Measurements from ENCODE around the gene ARHGEF4. TPM values are rescaled to one million over a fixed set of nuclear protein-coding genes. Genes with fewer than 3 reads are reported as not detected.

The ARHGEF4 gene
- total and polyA plus RNA-seq, 2 donors from 2014 or later: 0.90 to 0.94 TPM

DNA sequence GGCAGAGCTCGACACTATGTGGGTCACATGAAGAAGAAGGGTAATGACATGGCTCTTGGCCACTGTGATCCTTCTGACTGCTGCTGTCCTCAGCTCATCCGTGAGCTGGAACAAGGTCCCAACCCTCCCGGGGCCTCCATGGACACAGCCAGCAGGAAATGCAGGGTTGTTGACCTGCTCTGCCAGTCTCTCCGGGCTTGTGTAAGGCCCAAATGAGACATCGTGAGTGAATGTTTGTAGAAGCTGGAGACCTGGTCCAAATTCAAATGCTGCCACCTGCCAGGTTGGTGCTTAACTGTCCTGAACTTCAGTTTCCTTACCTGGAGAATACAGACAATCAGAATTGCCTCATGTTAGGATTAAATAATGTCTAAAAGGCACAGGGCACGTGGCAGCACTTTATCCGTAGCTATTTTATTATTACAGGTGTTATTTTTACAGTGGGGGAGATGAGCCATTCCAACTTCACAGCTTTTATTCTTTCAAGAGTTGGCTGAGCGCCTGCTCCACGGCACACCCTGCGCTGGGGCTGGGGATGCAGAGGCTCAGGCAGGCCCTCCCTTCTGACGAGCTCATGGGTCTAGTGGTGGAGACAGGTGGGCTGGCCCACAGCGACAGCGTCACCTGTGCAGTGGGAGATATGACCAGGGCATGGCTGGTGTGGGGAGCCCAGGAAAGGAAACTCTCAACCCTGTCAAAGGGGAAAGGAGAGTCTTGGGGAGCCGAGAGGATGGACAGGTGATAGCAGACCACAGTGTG lies 15.1 kb downstream of the ARHGEF4 start:
- no peak overlapping the region for H3K27ac ChIP-seq (ENCODE audit: low read depth in 2 of 2, low read length in 2 of 2)
- intact Hi-C loops (cut with DNase I): no loop called here
- no peak overlapping the region for H3K9ac ChIP-seq (ENCODE audit: low read length in 3 of 3)
- no peaks in the 10 kb centered on the region for H3K9me3 ChIP-seq (ENCODE audit: control insufficient read depth in 2 of 3, insufficient read depth in 1 of 3, low read length in 3 of 3)
- FAIRE-seq (no peak), DNase-seq (no peak)
- no peaks in the 10 kb centered on the region for H3K4me1 ChIP-seq (ENCODE audit: control insufficient read depth in 2 of 3, insufficient read depth in 2 of 3, low read depth in 1 of 3, low read length in 3 of 3)
- H3K36me3 ChIP-seq (ENCODE audit: control insufficient read depth in 2 of 3, insufficient read depth in 3 of 3, low read length in 3 of 3): no peaks in the 10 kb centered on the region
- no peak overlapping the region for H3K4me3 ChIP-seq (ENCODE audit: low read length in 3 of 3)
- H3K27me3 ChIP-seq (ENCODE audit: control insufficient read depth, insufficient read depth, low read length): no peaks in the 10 kb centered on the region
- TF ChIP-seq, protein P1, sequence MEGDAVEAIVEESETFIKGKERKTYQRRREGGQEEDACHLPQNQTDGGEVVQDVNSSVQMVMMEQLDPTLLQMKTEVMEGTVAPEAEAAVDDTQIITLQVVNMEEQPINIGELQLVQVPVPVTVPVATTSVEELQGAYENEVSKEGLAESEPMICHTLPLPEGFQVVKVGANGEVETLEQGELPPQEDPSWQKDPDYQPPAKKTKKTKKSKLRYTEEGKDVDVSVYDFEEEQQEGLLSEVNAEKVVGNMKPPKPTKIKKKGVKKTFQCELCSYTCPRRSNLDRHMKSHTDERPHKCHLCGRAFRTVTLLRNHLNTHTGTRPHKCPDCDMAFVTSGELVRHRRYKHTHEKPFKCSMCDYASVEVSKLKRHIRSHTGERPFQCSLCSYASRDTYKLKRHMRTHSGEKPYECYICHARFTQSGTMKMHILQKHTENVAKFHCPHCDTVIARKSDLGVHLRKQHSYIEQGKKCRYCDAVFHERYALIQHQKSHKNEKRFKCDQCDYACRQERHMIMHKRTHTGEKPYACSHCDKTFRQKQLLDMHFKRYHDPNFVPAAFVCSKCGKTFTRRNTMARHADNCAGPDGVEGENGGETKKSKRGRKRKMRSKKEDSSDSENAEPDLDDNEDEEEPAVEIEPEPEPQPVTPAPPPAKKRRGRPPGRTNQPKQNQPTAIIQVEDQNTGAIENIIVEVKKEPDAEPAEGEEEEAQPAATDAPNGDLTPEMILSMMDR (IDR thresholded peaks at IDR 0.05; ENCODE audit: borderline replicate concordance, extremely low read depth, insufficient read depth): no peak

DNA sequence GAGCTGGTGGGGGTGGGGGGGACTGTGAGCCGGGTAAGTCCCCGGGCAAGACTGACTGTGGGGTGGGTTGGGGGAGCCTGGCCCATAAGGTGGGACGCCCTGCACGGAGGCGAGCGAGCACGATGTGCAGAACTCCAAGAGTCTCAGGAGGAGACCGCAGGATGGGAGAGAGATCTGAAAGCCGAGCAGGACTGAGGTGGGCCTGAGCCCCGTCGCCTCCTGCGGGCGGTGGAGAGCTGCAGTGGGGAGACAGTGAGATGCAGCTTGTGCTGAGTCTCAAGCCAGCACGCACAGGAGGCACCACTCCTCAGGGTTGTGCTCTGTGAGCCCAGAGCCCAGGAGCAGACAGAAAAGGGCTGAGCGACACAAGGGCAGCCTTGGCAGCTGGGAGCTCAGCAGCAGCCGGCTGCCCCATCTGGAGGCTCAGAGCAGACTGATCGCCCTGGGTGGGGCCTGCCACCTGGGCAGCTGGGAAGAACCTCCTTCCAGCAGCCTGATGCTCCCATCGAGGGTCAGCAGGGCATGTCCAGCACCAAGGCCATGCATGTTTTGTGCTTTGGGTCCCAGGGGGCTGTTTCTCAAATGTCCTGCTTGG lies 15.9 kb downstream of the ARHGEF4 start:
- no peak overlapping the region for H3K4me3 ChIP-seq (ENCODE audit: low read length in 3 of 3)
- TF ChIP-seq, protein P1 (IDR thresholded peaks at IDR 0.05; ENCODE audit: borderline replicate concordance, extremely low read depth, insufficient read depth): no peak
- H3K36me3 ChIP-seq (ENCODE audit: control insufficient read depth in 2 of 3, insufficient read depth in 3 of 3, low read length in 3 of 3): no peaks in the 10 kb centered on the region
- no peak overlapping the region for H3K27ac ChIP-seq (ENCODE audit: low read depth in 2 of 2, low read length in 2 of 2)
- no peak for DNase-seq
- no peak overlapping the region for H3K9ac ChIP-seq (ENCODE audit: low read length in 3 of 3)
- no peaks in the 10 kb centered on the region for H3K9me3 ChIP-seq (ENCODE audit: control insufficient read depth in 2 of 3, insufficient read depth in 1 of 3, low read length in 3 of 3)
- H3K4me1 ChIP-seq (ENCODE audit: control insufficient read depth in 2 of 3, insufficient read depth in 2 of 3, low read depth in 1 of 3, low read length in 3 of 3): no peaks in the 10 kb centered on the region
- no peak for FAIRE-seq
- intact Hi-C loops (cut with DNase I): no loop called here
- no peaks in the 10 kb centered on the region for H3K27me3 ChIP-seq (ENCODE audit: control insufficient read depth, insufficient read depth, low read length)

DNA sequence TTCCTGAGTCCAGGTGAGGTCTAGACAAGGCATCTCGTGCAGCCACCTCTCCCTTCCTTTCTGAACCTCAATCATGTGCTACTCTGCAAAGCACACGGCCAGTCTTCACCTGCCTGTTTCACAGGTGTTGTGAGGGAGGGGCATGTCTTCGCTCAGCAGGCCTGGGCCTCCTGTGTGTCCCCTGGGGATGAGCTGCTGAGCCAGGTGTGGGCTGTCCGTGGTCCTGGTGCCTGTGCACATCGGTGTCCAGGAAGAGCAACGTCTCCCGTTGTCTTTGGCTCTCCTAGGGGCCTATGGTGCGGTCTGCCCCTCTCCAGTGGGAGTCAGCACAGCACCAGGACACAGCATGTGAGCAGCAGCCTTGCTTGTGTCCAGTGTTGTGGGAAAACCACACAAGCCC lies 16.7 kb downstream of the ARHGEF4 start:
- no peak overlapping the region for H3K27ac ChIP-seq (ENCODE audit: low read depth in 2 of 2, low read length in 2 of 2)
- H3K9ac ChIP-seq (ENCODE audit: low read length in 3 of 3): no peak overlapping the region
- no peak for FAIRE-seq
- H3K9me3 ChIP-seq (ENCODE audit: control insufficient read depth in 2 of 3, insufficient read depth in 1 of 3, low read length in 3 of 3): no peaks in the 10 kb centered on the region
- TF ChIP-seq, protein P1 (IDR thresholded peaks at IDR 0.05; ENCODE audit: borderline replicate concordance, extremely low read depth, insufficient read depth): no peak
- intact Hi-C loops (cut with DNase I): no loop called here
- H3K4me3 ChIP-seq (ENCODE audit: low read length in 3 of 3): no peak overlapping the region
- no peaks in the 10 kb centered on the region for H3K4me1 ChIP-seq (ENCODE audit: control insufficient read depth in 2 of 3, insufficient read depth in 2 of 3, low read depth in 1 of 3, low read length in 3 of 3)
- H3K36me3 ChIP-seq (ENCODE audit: control insufficient read depth in 2 of 3, insufficient read depth in 3 of 3, low read length in 3 of 3): no peaks in the 10 kb centered on the region
- peak in 1 of 5 donors; percentile 62 for DNase-seq
- no peaks in the 10 kb centered on the region for H3K27me3 ChIP-seq (ENCODE audit: control insufficient read depth, insufficient read depth, low read length)

Measured in kidney (tissue), 14 donors.